H1 (cell line): ENCODE measurements around the gene C1RL. TPM values are rescaled to one million over a fixed set of nuclear protein-coding genes. Genes with fewer than 3 reads are reported as not detected.

Experiments used
- CTCF ChIA-PET: fragments of 300-600 bp; sonication (Branson Sonifier 250); formaldehyde crosslinking; loops from one replicate; lab custom pipeline; 2021; ENCODE audit not compliant: partially characterized antibody; lab: Charles Lee
- POLR2A ChIA-PET: fragments of 300-600 bp; sonication (Branson Sonifier 250); formaldehyde crosslinking; loops from one replicate; lab custom pipeline; 2021; ENCODE audit warnings: inconsistent platforms; ENCODE audit not compliant: partially characterized antibody; lab: Charles Lee
- DNase-seq, 2 experiments: peaks; one replicate each; pipeline versions ENCODE4 v3.0.0 to v3.0.0-alpha.2; 2010 to 2022; ENCODE audit warnings: low spot score in 2 of 2, low read depth in 1 of 2, mixed read lengths in 1 of 2
- FAIRE-seq: peaks from 2 replicates; lab custom pipeline; 2011; peaks lifted over from hg19 to GRCh38; lab: Jason Lieb, UNC
- H2AFZ ChIP-seq: 2 replicates; pipeline ENCODE4 v1.8.1; 2012; ENCODE audit warnings: low read length, inconsistent platforms
- H2AK5ac ChIP-seq: 2 replicates; pipeline ENCODE4 v1.6.1; 2013; ENCODE audit warnings: low read depth, low read length
- H2BK120ac ChIP-seq: replicated peaks from 2 replicates; pipeline ENCODE3; 2013; ENCODE audit warnings: low read depth, low read length, inconsistent platforms
- H2BK12ac ChIP-seq: 2 replicates; pipeline ENCODE4 v1.6.1; 2013; ENCODE audit warnings: low read depth, low read length
- H2BK15ac ChIP-seq: 2 replicates; pipeline ENCODE4 v1.6.1; 2013; ENCODE audit warnings: low read length
- H2BK20ac ChIP-seq: 2 replicates; pipeline ENCODE4 v1.6.1; 2013; ENCODE audit warnings: low read length
- H2BK5ac ChIP-seq: 2 replicates; pipeline ENCODE4 v1.6.1; 2013; ENCODE audit warnings: low read depth, low read length
- H3K14ac ChIP-seq: 2 replicates; pipeline ENCODE4 v1.6.1; 2013; ENCODE audit warnings: inconsistent platforms; ENCODE audit not compliant: insufficient read length
- H3K18ac ChIP-seq: 2 replicates; pipeline ENCODE4 v1.6.1; 2013; ENCODE audit warnings: low read length; ENCODE audit errors: extremely low read depth
- H3K23ac ChIP-seq: 2 replicates; pipeline ENCODE4 v1.6.1; 2013; ENCODE audit warnings: inconsistent platforms; ENCODE audit not compliant: insufficient read length
- H3K23me2 ChIP-seq: 2 replicates; pipeline ENCODE4 v1.6.1; 2013; ENCODE audit warnings: low read depth, low read length
- H3K27ac ChIP-seq: 2 replicates; pipeline ENCODE4 v1.6.1; 2011; ENCODE audit warnings: low read depth, low read length, inconsistent platforms
- H3K27me3 ChIP-seq, 4 experiments: replicated peaks in 1 of 4; 1 replicate in 1 of 4; 2 replicates in 3 of 4; pipeline versions ENCODE4 v1.6.1 to v1.8.1; 2011 to 2013; ENCODE audit warnings: low read length in 3 of 4, mild to moderate bottlenecking in 3 of 4, inconsistent platforms in 2 of 4, mixed read lengths in 2 of 4, moderate library complexity in 1 of 4; ENCODE audit not compliant: control insufficient read depth in 3 of 4, insufficient read depth in 3 of 4; ENCODE audit errors: extremely low read depth in 1 of 4
- H3K36me3 ChIP-seq, 4 experiments: 2 replicates each; pipeline versions ENCODE4 v1.6.1 to v1.8.1; 2011 to 2013; ENCODE audit warnings: mild to moderate bottlenecking in 4 of 4, low read length in 3 of 4, moderate library complexity in 2 of 4, control low read depth in 1 of 4, inconsistent platforms in 1 of 4; ENCODE audit not compliant: insufficient read depth in 4 of 4, control insufficient read depth in 2 of 4
- H3K4ac ChIP-seq: replicated peaks from 2 replicates; pipeline ENCODE3; 2013; ENCODE audit warnings: low read length, low read depth, mixed read lengths, inconsistent platforms; ENCODE audit not compliant: insufficient read length
- H3K4me1 ChIP-seq, 4 experiments: replicated peaks in 1 of 4; 1 replicate in 1 of 4; 2 replicates in 3 of 4; pipeline versions ENCODE4 v1.6.1 to v1.8.1; 2011 to 2013; ENCODE audit warnings: low read length in 3 of 4, inconsistent platforms in 2 of 4, mixed read lengths in 1 of 4; ENCODE audit not compliant: insufficient read depth in 4 of 4, control insufficient read depth in 3 of 4
- H3K4me2 ChIP-seq, 2 experiments: 2 replicates each; pipeline versions ENCODE4 v1.6.1 to v1.8.1; 2011 to 2013; ENCODE audit warnings: low read depth in 2 of 2, low read length in 2 of 2, control low read depth in 1 of 2, inconsistent platforms in 1 of 2, mild to moderate bottlenecking in 1 of 2; ENCODE audit not compliant: insufficient read depth in 1 of 2
- H3K4me3 ChIP-seq, 4 experiments: fragments of 200-600, 300-600 bp in 1 of 4; sonication (generic), shearing (Covaris generic), sonication (Bioruptor Twin) in 1 of 4; 2 replicates each; pipeline versions ENCODE4 v1.5.1 to v1.8.1; 2011 to 2016; ENCODE audit warnings: low read length in 4 of 4, low read depth in 3 of 4, control low read depth in 2 of 4, inconsistent platforms in 2 of 4, mild to moderate bottlenecking in 2 of 4, mixed read lengths in 1 of 4, moderate library complexity in 1 of 4; ENCODE audit not compliant: insufficient read depth in 2 of 4; ENCODE audit errors: extremely low read depth in 1 of 4
- H3K56ac ChIP-seq: replicated peaks from 2 replicates; pipeline ENCODE3; 2013; ENCODE audit warnings: low read depth, mild to moderate bottlenecking, mixed read lengths, low read length, inconsistent platforms; ENCODE audit not compliant: insufficient read length
- H3K79me1 ChIP-seq: 2 replicates; pipeline ENCODE4 v1.6.1; 2013; ENCODE audit warnings: low read depth, low read length, control low read depth
- H3K79me2 ChIP-seq, 2 experiments: 2 replicates each; pipeline versions ENCODE4 v1.6.1 to v1.8.1; 2012 to 2013; ENCODE audit warnings: low read length in 2 of 2, mild to moderate bottlenecking in 2 of 2, inconsistent platforms in 1 of 2; ENCODE audit not compliant: insufficient read depth in 2 of 2, control insufficient read depth in 1 of 2
- H3K9ac ChIP-seq, 4 experiments: replicated peaks in 1 of 4; 1 replicate in 1 of 4; 2 replicates in 3 of 4; pipeline versions ENCODE4 v1.6.1 to v1.8.1; 2011 to 2013; ENCODE audit warnings: low read depth in 3 of 4, low read length in 3 of 4, control low read depth in 2 of 4, mild to moderate bottlenecking in 2 of 4, moderate library complexity in 2 of 4, inconsistent platforms in 1 of 4; ENCODE audit errors: extremely low read depth in 1 of 4
- H3K9me3 ChIP-seq, 2 experiments: 2 replicates each; pipeline versions ENCODE4 v1.6.1 to v1.8.1; 2012 to 2013; ENCODE audit warnings: mild to moderate bottlenecking in 2 of 2, moderate library complexity in 2 of 2, control low read depth in 1 of 2, inconsistent platforms in 1 of 2, low read depth in 1 of 2, low read length in 1 of 2, mixed read lengths in 1 of 2; ENCODE audit not compliant: insufficient read depth in 2 of 2
- H4K20me1 ChIP-seq, 2 experiments: replicated peaks in 1 of 2; 2 replicates each; pipeline versions ENCODE3 to v1.8.1; 2011 to 2013; ENCODE audit warnings: inconsistent platforms in 2 of 2, low read length in 2 of 2, mild to moderate bottlenecking in 1 of 2; ENCODE audit not compliant: insufficient read depth in 2 of 2, control insufficient read depth in 1 of 2
- H4K5ac ChIP-seq: 2 replicates; pipeline ENCODE4 v1.6.1; 2013; ENCODE audit warnings: low read length, low read depth, mixed read lengths, inconsistent platforms; ENCODE audit not compliant: insufficient read length
- H4K8ac ChIP-seq: 2 replicates; pipeline ENCODE4 v1.8.0; 2013; ENCODE audit warnings: mild to moderate bottlenecking, moderate library complexity, low read length, inconsistent platforms; ENCODE audit not compliant: insufficient read depth; ENCODE audit errors: extremely low read depth
- H4K91ac ChIP-seq: replicated peaks from 2 replicates; pipeline ENCODE3; 2013; ENCODE audit warnings: low read length, mixed read lengths, inconsistent platforms; ENCODE audit not compliant: insufficient read length
- BRCA1 ChIP-seq: IDR thresholded peaks from 2 replicates; pipeline ENCODE4 v1.6.1; 2012; ENCODE audit warnings: low read depth, low read length, improper control_type of control experiment
- EGR1 ChIP-seq: IDR thresholded peaks from 2 replicates; pipeline ENCODE4 v1.6.1; 2011; ENCODE audit warnings: low read depth, low read length, borderline replicate concordance
- RXRA ChIP-seq: IDR thresholded peaks from 2 replicates; pipeline ENCODE4 v1.6.1; 2011; ENCODE audit warnings: low read depth, mild to moderate bottlenecking, low read length, moderate library complexity; ENCODE audit not compliant: insufficient read depth
- WGBS, 2 experiments: shearing (Covaris generic) in 1 of 2; methylation state at CpG; one replicate each; pipeline versions ENCODE4 v1.1.6 to v1.1.7; 2013 to 2015; ENCODE audit warnings: low lambda C conversion rate in 2 of 2, mixed read lengths in 2 of 2, inconsistent platforms in 1 of 2, low coverage in 1 of 2, missing lambda C conversion rate in 1 of 2; ENCODE audit not compliant: insufficient replicate concordance in 2 of 2, insufficient coverage in 1 of 2, insufficient read length in 1 of 2; ENCODE audit errors: extremely low coverage in 1 of 2, missing lambda C conversion rate in 1 of 2; 5-methylcytosine and 5-hydroxymethylcytosine counted together
- polyA plus RNA-seq, 7 experiments: library from polyadenylated mRNA; depleted of rRNA in 3 of 7; stranded (reverse) in 5 of 7; unstranded in 2 of 7; fragments of >200 nt in 5 of 7; fragments of 200-250 nt in 2 of 7; gene quantifications; 1 replicate in 5 of 7; 2 replicates in 1 of 7; 4 replicates in 1 of 7; pipeline versions ENCODE4 v1.2.1 to v1.2.3, GENCODE V29; 2011 to 2013; ENCODE audit warnings: missing spikeins in 2 of 7, mixed read lengths in 2 of 7
- total RNA-seq: library from RNA; stranded (reverse); fragmentation: NEBNext Ultra II Directional; extraction: Animal tissue kit (Norgen Biotek cat#: 25700); gene quantifications from 2 replicates; pipeline ENCODE4 v1.2.1, GENCODE V29; 2021
- TF ChIP-seq, protein P1 (sequence below), 3 experiments: IDR thresholded peaks; 1 replicate in 2 of 3; 2 replicates in 1 of 3; pipeline versions ENCODE4 v1.5.1 to v1.6.1; 2011; ENCODE audit warnings: low read length in 3 of 3, mild to moderate bottlenecking in 3 of 3, inconsistent platforms in 2 of 3, low read depth in 1 of 3, moderate library complexity in 1 of 3; ENCODE audit not compliant: insufficient read depth in 1 of 3; ENCODE audit errors: control extremely low read depth in 1 of 3

Gene C1RL
- total and polyA plus RNA-seq, 2 of the 8 experiments (the other 6 are each of a cell fraction or from before 2014, with no cell fraction given): 11.4 to 15.5 TPM

- H3K79me1 ChIP-seq: peaks cover 2% of the 10 kb centered on the region; the same call in 1 of the 2 replicates
- no peak overlapping the region for H2AK5ac ChIP-seq
- no peak overlapping the region for H3K56ac ChIP-seq
- no peak overlapping the region for H4K91ac ChIP-seq
- peaks cover 0 to 4% of the 10 kb centered on the region in 2 experiments for H4K20me1 ChIP-seq
- no peak overlapping the region for H3K4me3 ChIP-seq
- WGBS, 2 experiments: 88% methylated on average over 1 of the region's 1 CpG; no CpG with 5 or more reads in 1 of the 2 experiments
- H3K9me3 ChIP-seq: peaks cover 0 to 3% of the 10 kb centered on the region in 2 experiments; a peak in 2 of 4 replicates
- no peak overlapping the region for H3K23ac ChIP-seq
- no peak overlapping the region for H3K4me2 ChIP-seq
- H3K27me3 ChIP-seq: no peaks in the 10 kb centered on the region
- H3K9ac ChIP-seq: no peak overlapping the region
- peaks cover 4% of the 10 kb centered on the region for H3K23me2 ChIP-seq
- no peak overlapping the region for H3K18ac ChIP-seq
- H3K36me3 ChIP-seq: no peaks in the 10 kb centered on the region; a peak in 1 of 8 replicates
- no peak overlapping the region for H2BK12ac ChIP-seq
- no peak overlapping the region for H2AFZ ChIP-seq
- H2BK20ac ChIP-seq: no peak overlapping the region
- no peak overlapping the region for H2BK120ac ChIP-seq
- H4K8ac ChIP-seq: no peak overlapping the region
- no peak overlapping the region for H4K5ac ChIP-seq
- no peak overlapping the region for H3K4ac ChIP-seq
- ChIA-PET POLR2A (interaction anchor here (2.0 to 3.6 kb wide), 2 partner anchors 10 to 11 kb away, joined by 6 to 42 read pairs; partner anchors contain the start of gene C1R), CTCF (interaction anchor here (4.2 kb wide), 1 partner anchor 160 kb away, joined by 32 read pairs; the partner anchor contains the start of genes C12orf57 and RNU7-1)
- no peak for TF ChIP-seq BRCA1
- TF ChIP-seq, protein P1, sequence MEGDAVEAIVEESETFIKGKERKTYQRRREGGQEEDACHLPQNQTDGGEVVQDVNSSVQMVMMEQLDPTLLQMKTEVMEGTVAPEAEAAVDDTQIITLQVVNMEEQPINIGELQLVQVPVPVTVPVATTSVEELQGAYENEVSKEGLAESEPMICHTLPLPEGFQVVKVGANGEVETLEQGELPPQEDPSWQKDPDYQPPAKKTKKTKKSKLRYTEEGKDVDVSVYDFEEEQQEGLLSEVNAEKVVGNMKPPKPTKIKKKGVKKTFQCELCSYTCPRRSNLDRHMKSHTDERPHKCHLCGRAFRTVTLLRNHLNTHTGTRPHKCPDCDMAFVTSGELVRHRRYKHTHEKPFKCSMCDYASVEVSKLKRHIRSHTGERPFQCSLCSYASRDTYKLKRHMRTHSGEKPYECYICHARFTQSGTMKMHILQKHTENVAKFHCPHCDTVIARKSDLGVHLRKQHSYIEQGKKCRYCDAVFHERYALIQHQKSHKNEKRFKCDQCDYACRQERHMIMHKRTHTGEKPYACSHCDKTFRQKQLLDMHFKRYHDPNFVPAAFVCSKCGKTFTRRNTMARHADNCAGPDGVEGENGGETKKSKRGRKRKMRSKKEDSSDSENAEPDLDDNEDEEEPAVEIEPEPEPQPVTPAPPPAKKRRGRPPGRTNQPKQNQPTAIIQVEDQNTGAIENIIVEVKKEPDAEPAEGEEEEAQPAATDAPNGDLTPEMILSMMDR (IDR thresholded peaks at IDR 0.05; ENCODE audit: control extremely low read depth in 1 of 3, insufficient read depth in 1 of 3, low read depth in 1 of 3, low read length in 3 of 3): no peak
- TF ChIP-seq EGR1: no peak
- no peak for TF ChIP-seq RXRA
- no peak overlapping the region for H2BK5ac ChIP-seq
- peaks cover 0 to 2% (median under 1%) of the 10 kb centered on the region in 4 experiments; a peak in 1 of 7 replicates for H3K4me1 ChIP-seq
- no peak overlapping the region for H3K27ac ChIP-seq
- H3K14ac ChIP-seq: no peak overlapping the region
- FAIRE-seq (no peak), DNase-seq (no peak)
- H2BK15ac ChIP-seq: no peak overlapping the region
- H3K79me2 ChIP-seq: no peaks in the 10 kb centered on the region
These were observed 2.9 kb downstream of the C1RL start for GRCh38 chr12:7106082-7106481.
